Measurements from ENCODE around the gene TERF2IP.

TERF2IP gene

GRCh38 chr16:75647492-75648264 lies at the start of gene TERF2IP, which contains the start of gene KARS1:
TERF2IP (plus strand) TSS chr16:75647773; CDS start chr16:75647883, 110 bp downstream.
KARS1 (minus strand) TSS chr16:75647665; CDS start chr16:75647639, 26 bp downstream.
- peak; percentile 88 for DNase-seq (ENCODE audit: low read depth)

GRCh38 chr16:75599452-75600277 lies 47.9 kb upstream of the TERF2IP start:
- DNase-seq (ENCODE audit: low read depth): no peak

- DNase-seq (ENCODE audit: low read depth): no peak
Measured at GRCh38 chr16:75603241-75603640, 44.3 kb upstream of the TERF2IP start.

- DNase-seq (ENCODE audit: low read depth): no peak
Measured at GRCh38 chr16:75606507-75606906, 41.1 kb upstream of the TERF2IP start.

- DNase-seq (ENCODE audit: low read depth): no peak
Measured at GRCh38 chr16:75614066-75614897, 33.3 kb upstream of the TERF2IP start.

GRCh38 chr16:75615619-75616018 lies 32.0 kb upstream of the TERF2IP start:
- DNase-seq (ENCODE audit: low read depth): no peak

- no peak for DNase-seq (ENCODE audit: low read depth)
Measured at GRCh38 chr16:75616521-75617010, 31.0 kb upstream of the TERF2IP start.

GRCh38 chr16:75617121-75617520 lies 30.5 kb upstream of the TERF2IP start:
- no peak for DNase-seq (ENCODE audit: low read depth)

GRCh38 chr16:75618780-75619179 lies 28.8 kb upstream of the TERF2IP start:
- DNase-seq (ENCODE audit: low read depth): no peak

- no peak for DNase-seq (ENCODE audit: low read depth)
Measured at GRCh38 chr16:75620326-75621169, 27.0 kb upstream of the TERF2IP start.

- no peak for DNase-seq (ENCODE audit: low read depth)
Measured at GRCh38 chr16:75621170-75621477, 26.4 kb upstream of the TERF2IP start.

- DNase-seq (ENCODE audit: low read depth): peak; percentile 95
Measured at GRCh38 chr16:75622761-75623605, 24.6 kb upstream of the TERF2IP start, which contains the start of gene ADAT1. ADAT1 (minus strand) TSS chr16:75623281; CDS start chr16:75620799, 2,482 bp downstream.

GRCh38 chr16:75624921-75625334 lies 22.6 kb upstream of the TERF2IP start:
- DNase-seq (ENCODE audit: low read depth): no peak

- no peak for DNase-seq (ENCODE audit: low read depth)
Measured at GRCh38 chr16:75626806-75627205, 20.8 kb upstream of the TERF2IP start.

GRCh38 chr16:75627851-75628250 lies 19.7 kb upstream of the TERF2IP start:
- no peak for DNase-seq (ENCODE audit: low read depth)

- no peak for DNase-seq (ENCODE audit: low read depth)
Measured at GRCh38 chr16:75628351-75628750, 19.2 kb upstream of the TERF2IP start.

- no peak for DNase-seq (ENCODE audit: low read depth)
Measured at GRCh38 chr16:75629132-75629531, 18.4 kb upstream of the TERF2IP start.

GRCh38 chr16:75630052-75630451 lies 17.5 kb upstream of the TERF2IP start:
- DNase-seq (ENCODE audit: low read depth): no peak

GRCh38 chr16:75632857-75633256 lies 14.7 kb upstream of the TERF2IP start:
- DNase-seq (ENCODE audit: low read depth): no peak

GRCh38 chr16:75635036-75635435 lies 12.5 kb upstream of the TERF2IP start:
- DNase-seq (ENCODE audit: low read depth): no peak
